ENCODE measurements around the gene TNS1.

GRCh38 chr2:217993138-217993537 is 9.7 kb downstream of the TNS1 start:
- TF ChIP-seq CTCF (IDR thresholded peaks at IDR 0.05; ENCODE audit: insufficient read depth, low read depth, low read length): no peak
- no peak for TF ChIP-seq EZH2 (IDR thresholded peaks at IDR 0.05; ENCODE audit: insufficient read depth, low read length)
